HG02884 (cell line): Measurements from ENCODE around the gene RHO.

Experiments used
- ATAC-seq: cut with Tn5 transposase; IDR thresholded peaks from one replicate; pipeline ENCODE4 v1.9.1; 2021; ENCODE audit warnings: mild to moderate bottlenecking, moderate library complexity; ENCODE audit not compliant: unreplicated experiment

The RHO gene

GRCh38 chr3:129575233-129575996 is 47.0 kb downstream of the RHO start:
- no peak for ATAC-seq

DNA sequence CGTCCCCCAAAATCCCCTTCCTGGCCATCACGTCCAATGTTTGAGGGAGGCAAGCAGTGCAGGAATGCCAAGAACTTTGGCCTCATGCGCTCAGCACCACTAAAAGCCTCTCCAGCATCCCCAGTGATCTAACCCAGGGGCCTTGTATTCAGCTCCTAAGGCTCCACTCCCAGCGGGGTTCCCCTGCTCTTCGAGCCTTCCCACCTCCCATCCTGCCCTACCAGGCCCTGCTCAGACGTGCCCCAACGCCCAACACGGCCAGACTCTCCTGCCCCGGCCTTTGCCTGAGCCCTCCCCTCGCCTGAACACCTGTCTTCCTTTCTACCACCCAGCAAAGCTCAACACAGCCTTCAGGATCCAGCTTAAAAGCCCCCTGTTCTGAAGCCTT is 47.6 kb downstream of the RHO start:
- ATAC-seq: no peak

DNA sequence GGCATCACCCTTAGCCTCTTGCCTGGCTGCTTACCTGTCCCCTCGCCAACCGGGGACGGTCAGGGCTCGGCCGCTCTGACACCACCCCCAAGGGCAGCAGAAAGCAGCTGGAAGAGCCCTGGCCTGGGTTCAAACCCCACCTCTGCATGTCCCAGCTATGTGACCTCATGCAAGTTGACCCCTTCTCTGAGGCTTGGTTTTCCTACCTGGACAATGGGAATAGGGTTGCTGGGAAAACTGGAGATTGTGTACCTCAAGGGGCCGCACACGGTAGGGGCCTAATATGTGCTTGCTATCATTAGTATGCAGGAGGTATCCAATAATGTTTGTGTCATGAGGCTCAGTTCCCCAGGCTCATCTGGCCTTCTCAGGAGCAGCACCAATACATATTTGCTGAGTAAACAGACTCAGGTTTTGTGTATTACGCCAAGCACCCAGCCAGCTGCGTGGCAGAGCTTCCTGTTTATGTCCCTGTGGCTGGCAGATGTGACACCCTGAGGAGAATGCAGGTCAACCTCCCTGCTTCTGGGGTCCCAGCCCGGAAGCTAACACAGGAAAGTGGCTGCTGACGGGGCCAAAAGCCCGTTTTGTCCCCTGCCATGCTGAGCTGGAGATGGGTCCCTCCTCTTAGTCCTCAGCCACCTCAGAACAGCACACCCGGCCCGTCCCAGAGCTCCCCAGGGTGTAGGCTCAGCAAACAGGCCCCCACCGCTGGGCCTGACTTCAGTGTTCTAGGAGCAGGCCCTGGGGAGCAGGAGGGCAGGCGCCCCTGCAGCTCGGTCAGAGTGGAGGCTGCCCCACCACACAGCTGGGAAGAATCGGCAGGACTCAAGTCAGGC is 48.3 kb downstream of the RHO start:
- no peak for ATAC-seq

- ATAC-seq: no peak
Measured at GRCh38 chr3:129577366-129577765, 48.9 kb downstream of the RHO start.

GRCh38 chr3:129577925-129578786 is 49.7 kb downstream of the RHO start:
- ATAC-seq: peak; percentile 72

- ATAC-seq: no peak
Measured at GRCh38 chr3:129579991-129580390, 51.6 kb downstream of the RHO start.

DNA sequence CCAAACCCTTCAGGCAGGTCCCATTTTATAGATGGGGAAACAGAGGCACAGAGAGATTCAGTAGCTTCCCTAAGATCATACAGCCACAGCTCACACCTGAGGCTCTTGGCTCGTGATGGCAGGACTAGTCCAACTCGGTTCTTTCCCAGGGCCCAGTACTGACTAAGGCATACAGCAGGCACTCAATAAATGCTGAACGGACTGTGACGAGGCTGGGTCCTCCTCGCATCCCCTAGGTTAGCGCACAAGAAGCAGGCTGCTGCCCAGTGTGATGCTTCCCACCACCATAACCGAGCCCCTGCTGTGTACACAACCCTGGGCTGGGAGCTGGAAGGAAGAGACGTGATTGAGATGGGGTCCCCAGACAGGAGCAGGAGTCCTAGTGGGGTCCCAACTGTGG is 53.2 kb downstream of the RHO start:
- ATAC-seq: no peak

DNA sequence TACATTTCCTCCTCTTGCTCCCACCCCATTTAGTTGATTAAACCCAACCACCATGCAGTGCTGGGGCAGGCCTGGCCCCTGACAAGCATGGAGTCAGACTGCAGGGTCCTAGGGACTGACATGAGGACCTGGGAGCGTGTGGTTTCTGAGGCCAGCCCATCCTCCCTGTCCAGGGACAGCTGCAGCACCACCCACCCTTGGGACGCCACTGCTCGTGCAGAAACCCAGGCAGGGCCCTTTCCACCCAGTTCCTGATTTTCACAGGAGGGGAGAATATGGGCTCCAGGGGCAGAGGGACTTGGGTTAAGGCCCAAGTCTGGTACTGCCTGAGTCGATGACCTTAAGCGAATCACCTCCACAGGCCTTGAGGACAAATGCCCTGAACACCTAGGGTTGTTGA is 54.4 kb downstream of the RHO start:
- ATAC-seq: no peak

- no peak for ATAC-seq
Measured at GRCh38 chr3:129583289-129583688, 54.9 kb downstream of the RHO start.

DNA sequence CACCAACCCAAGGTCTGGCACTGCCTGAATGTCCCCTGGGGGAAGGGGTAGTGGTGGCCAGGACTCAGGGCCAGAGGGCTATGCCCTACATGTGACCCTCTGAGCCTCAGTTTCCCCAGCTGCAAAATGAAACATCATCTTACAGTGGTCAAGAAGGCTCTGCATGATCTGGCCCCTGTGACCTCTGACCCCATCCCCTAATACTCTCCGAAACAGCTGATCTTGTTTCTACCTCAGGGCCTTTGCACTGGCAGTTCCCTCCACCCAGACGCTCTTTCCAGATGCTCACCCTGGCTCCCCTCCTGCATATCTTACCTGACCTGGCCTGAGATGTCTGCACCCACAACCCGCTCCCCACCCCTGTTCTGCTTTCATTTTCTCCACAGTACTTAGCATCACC is 56.2 kb downstream of the RHO start:
- ATAC-seq: no peak
